Fibroblast of pulmonary artery (primary cell): Measurements from ENCODE around the gene GAPDHS.

Experiments
- DNase-seq: peaks from one replicate; pipeline ENCODE4 v3.0.0-alpha.2; 2010; ENCODE audit warnings: low read depth
- H3K4me3 ChIP-seq: replicated peaks from 2 replicates; pipeline ENCODE4 v1.5.1; 2011; ENCODE audit warnings: low read depth, mild to moderate bottlenecking, control low read depth, low read length, moderate library complexity
- CTCF ChIP-seq: IDR thresholded peaks from 2 replicates; pipeline ENCODE4 v1.5.1; 2011; ENCODE audit warnings: mild to moderate bottlenecking, control low read depth, low read length, inconsistent platforms; ENCODE audit errors: missing control alignments

The GAPDHS gene

GRCh38 chr19:35587321-35587720 lies 54.1 kb downstream of the GAPDHS start:
- peak; percentile 39 for DNase-seq
- no peak overlapping the region for H3K4me3 ChIP-seq
- TF ChIP-seq CTCF = no peak

GRCh38 chr19:35590875-35591274 lies 57.6 kb downstream of the GAPDHS start:
- no peak for DNase-seq
- no peak overlapping the region for H3K4me3 ChIP-seq
- TF ChIP-seq CTCF = no peak

GRCh38 chr19:35592226-35592625 lies 59.0 kb downstream of the GAPDHS start:
- no peak overlapping the region for H3K4me3 ChIP-seq
- TF ChIP-seq CTCF = peak; percentile 63
- DNase-seq = peak; percentile 71
